Peyer's patch (tissue), 4 donors: ENCODE measurements around the gene GGA1.

Experiments
- CTCF ChIP-seq, 6 experiments: fragments of 450-650 bp in 4 of 6; fragments of 200-600 bp in 2 of 6; sonication (generic) in 1 of 6; IDR thresholded peaks; one replicate each; pipeline ENCODE4 v1.5.1; 2017 to 2019; ENCODE audit warnings: antibody characterized with exemption in 6 of 6, mild to moderate bottlenecking in 3 of 6, moderate library complexity in 1 of 6
- POLR2A ChIP-seq, 2 donors: fragments of 450-650 bp; IDR thresholded peaks; one replicate each; pipeline ENCODE4 v1.5.1; 2017; ENCODE audit warnings: antibody characterized with exemption in 2 of 2, mild to moderate bottlenecking in 2 of 2, moderate library complexity in 2 of 2

- TF ChIP-seq CTCF (IDR thresholded peaks at IDR 0.05), result no peak
- TF ChIP-seq POLR2A (IDR thresholded peaks at IDR 0.05), result peak in 1 of 2 donors; percentile 35
These were observed 2.0 kb downstream of the GGA1 start for GRCh38 chr22:37610480-37611129.
